ENCODE results near the gene OR10AD1. TPM values are rescaled to one million over a fixed set of nuclear protein-coding genes. Genes with fewer than 3 reads are reported as not detected.

Gene OR10AD1
- total RNA-seq, 2 experiments from 2014 or later, result not detected

DNA sequence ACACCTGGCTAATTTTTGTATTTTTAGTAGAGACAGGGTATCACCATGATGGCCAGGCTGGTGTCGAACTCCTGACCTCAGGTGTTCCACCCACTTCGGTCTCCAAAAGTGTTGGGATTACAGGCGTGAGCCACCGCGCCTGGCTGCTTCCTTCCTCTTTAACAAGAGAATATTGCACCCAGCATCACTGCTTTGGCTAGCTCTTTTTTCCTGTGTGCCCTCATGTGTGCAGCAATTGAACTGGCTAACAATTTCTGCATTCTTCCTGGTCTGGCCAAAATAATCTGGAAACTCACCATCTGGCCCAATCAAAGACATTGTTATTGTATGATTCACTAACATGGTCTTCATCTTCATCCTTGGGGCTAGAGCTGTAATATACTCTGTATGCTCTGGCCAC is 43.0 kb downstream of the OR10AD1 start:
- Histone ChIP-seq H3K4me3 (ENCODE audit: low read length) (no peak overlapping the region), H3K36me3 (ENCODE audit: insufficient read depth, low read length) (no peaks in the 10 kb centered on the region), H3K4me1 (ENCODE audit: insufficient read depth, low read length) (peaks cover 25% of the 10 kb centered on the region), H3K27ac (ENCODE audit: low read depth in 1 of 2, low read length in 2 of 2) (no peak overlapping the region), H3K27me3 (ENCODE audit: control insufficient read depth in 1 of 2, insufficient read depth in 2 of 2, low read length in 2 of 2) (no peaks in the 10 kb centered on the region), H3K9me3 (ENCODE audit: control insufficient read depth in 1 of 2, insufficient read depth in 1 of 2, low read length in 2 of 2) (no peaks in the 10 kb centered on the region)
- Mint-ChIP-seq H3K4me1 (ENCODE audit: low read depth) (peaks cover 46% of the 10 kb centered on the region), H3K9me3 (no peaks in the 10 kb centered on the region), H3K27me3 (peaks cover 8% of the 10 kb centered on the region), H3K36me3 (ENCODE audit: low read depth) (peaks cover 6% of the 10 kb centered on the region), H3K4me3 (no peak overlapping the region), H3K27ac (peak overlapping the region; percentile 7)
- DNase-seq (no peak), ATAC-seq (ENCODE audit: poor library complexity) (no peak)
- POLR2A ChIA-PET, result interaction anchor here (0.6 to 1.1 kb wide), 3 partner anchors 23 to 1860 kb away, joined by 3 read pairs; partner anchors contain the start of gene CCDC184
- CTCF ChIA-PET, result interaction anchor here (0.8 kb wide), 1 partner anchor 23 kb away, joined by 3 read pairs; the partner anchor contains the start of gene CCDC184
- intact Hi-C loops (cut with DNase I, micrococcal nuclease), result no loop called here
- no peak for TF ChIP-seq CTCF (IDR thresholded peaks at IDR 0.05)

DNA sequence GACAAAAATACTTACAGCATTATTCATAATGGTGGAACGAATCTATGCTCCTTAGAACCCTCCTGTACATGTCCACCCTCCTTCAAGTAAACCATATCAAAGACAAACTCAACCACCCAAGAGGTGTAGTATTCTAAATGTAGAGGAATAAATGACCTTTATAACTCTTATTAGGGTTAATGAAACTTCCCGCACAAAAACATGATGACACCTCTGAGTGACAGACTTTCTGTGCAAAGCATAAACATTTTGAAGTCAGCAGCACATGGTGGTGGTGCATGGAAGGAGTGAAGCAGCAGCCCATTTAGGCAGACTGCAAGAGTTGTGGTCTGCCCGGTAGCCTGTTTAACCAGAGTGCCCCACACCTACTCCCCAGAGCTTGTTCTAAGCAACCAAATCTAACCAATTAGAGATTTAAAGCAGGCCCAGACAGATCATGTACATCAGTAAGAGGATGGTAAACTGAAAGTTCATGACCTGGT is 45.2 kb downstream of the OR10AD1 start:
- Mint-ChIP-seq H3K9me3 (no peaks in the 10 kb centered on the region), H3K27ac (peak overlapping the region; percentile 99), H3K27me3 (no peaks in the 10 kb centered on the region), H3K4me3 (peak overlapping the region; percentile 97), H3K4me1 (ENCODE audit: low read depth) (peaks cover 61% of the 10 kb centered on the region), H3K36me3 (ENCODE audit: low read depth) (peaks cover 18% of the 10 kb centered on the region)
- Histone ChIP-seq H3K27me3 (ENCODE audit: control insufficient read depth in 1 of 2, insufficient read depth in 2 of 2, low read length in 2 of 2) (no peaks in the 10 kb centered on the region), H3K4me1 (ENCODE audit: insufficient read depth, low read length) (peaks cover 25% of the 10 kb centered on the region), H3K9me3 (ENCODE audit: control insufficient read depth in 1 of 2, insufficient read depth in 1 of 2, low read length in 2 of 2) (no peaks in the 10 kb centered on the region), H3K27ac (ENCODE audit: low read depth in 1 of 2, low read length in 2 of 2) (peak overlapping the region; percentile 78 to 89), H3K36me3 (ENCODE audit: insufficient read depth, low read length) (peaks cover 9% of the 10 kb centered on the region), H3K4me3 (ENCODE audit: low read length) (peak overlapping the region; percentile 97)
- POLR2A ChIA-PET, result interaction anchor here (0.6 to 3.1 kb wide), 14 partner anchors 14 to 414 kb away, joined by 3 to 67 read pairs (median 4); partner anchors contain the start of genes CCDC184, PFKM, SENP1 and TMEM106C
- DNase-seq (peak in 2 of 14 experiments; percentile 4 to 30), ATAC-seq (ENCODE audit: poor library complexity) (no peak)
- intact Hi-C loops (cut with DNase I, micrococcal nuclease), result loop anchor here (1.0 to 5.0 kb wide), 6 partner anchors 7 to 524 kb away; partner anchors contain the start of genes SENP1 (in 2 of the 2) and KANSL2 (in 1 of the 2)
- CTCF ChIA-PET, result interaction anchor here (0.6 to 2.9 kb wide), 14 partner anchors 10 to 603 kb away, joined by 3 to 14 read pairs (median 6); partner anchors contain the start of genes CCDC184, SENP1 and TMEM106C
- no peak for TF ChIP-seq CTCF (IDR thresholded peaks at IDR 0.05)

- CTCF ChIA-PET, result interaction anchor here (0.6 to 2.9 kb wide), 16 partner anchors 9 to 1032 kb away, joined by 3 to 14 read pairs (median 5); partner anchors contain the start of genes CCDC184, SENP1 and TMEM106C
- peak; percentile 87 for ATAC-seq (ENCODE audit: poor library complexity)
- H3K9me3 Mint-ChIP-seq, result no peaks in the 10 kb centered on the region
- POLR2A ChIA-PET, result interaction anchor here (0.6 to 3.1 kb wide), 16 partner anchors 21 to 413 kb away, joined by 3 to 67 read pairs (median 4); partner anchors contain the start of genes CCDC184, PFKM, SENP1 and TMEM106C
- H3K27me3 Mint-ChIP-seq, result no peaks in the 10 kb centered on the region
- H3K36me3 ChIP-seq (ENCODE audit: insufficient read depth, low read length), result peaks cover 16% of the 10 kb centered on the region
- intact Hi-C loops (cut with DNase I, micrococcal nuclease), result loop anchor here (1.0 to 5.0 kb wide), 6 partner anchors 8 to 525 kb away; partner anchors contain the start of genes SENP1 (in 2 of the 2) and KANSL2 (in 1 of the 2)
- H3K4me1 ChIP-seq (ENCODE audit: insufficient read depth, low read length), result peaks cover 25% of the 10 kb centered on the region
- peaks cover 63% of the 10 kb centered on the region for H3K4me1 Mint-ChIP-seq (ENCODE audit: low read depth)
- peak within 1 kb of the TSS; percentile 97 for H3K4me3 Mint-ChIP-seq
- H3K36me3 Mint-ChIP-seq (ENCODE audit: low read depth), result peaks cover 25% of the 10 kb centered on the region
- peak within 1 kb of the TSS; percentile 97 for H3K4me3 ChIP-seq (ENCODE audit: low read length)
- peak; percentile 98 to 100 (median 99) for DNase-seq
- TF ChIP-seq CTCF (IDR thresholded peaks at IDR 0.05), result peak; percentile 48
- H3K27me3 ChIP-seq (ENCODE audit: control insufficient read depth in 1 of 2, insufficient read depth in 2 of 2, low read length in 2 of 2), result no peaks in the 10 kb centered on the region
- H3K27ac ChIP-seq (ENCODE audit: low read depth in 1 of 2, low read length in 2 of 2), result peak within 1 kb of the TSS; percentile 78 to 89
- H3K27ac Mint-ChIP-seq, result peak within 1 kb of the TSS; percentile 99
- no peaks in the 10 kb centered on the region for H3K9me3 ChIP-seq (ENCODE audit: control insufficient read depth in 1 of 2, insufficient read depth in 1 of 2, low read length in 2 of 2)
These were observed 45.8 kb downstream of the OR10AD1 start, which contains the start of gene ASB8 for GRCh38 chr12:48157018-48157888. TSS of gene ASB8 (minus strand) at chr12:48157515. CDS start at chr12:48153496, 4,019 bp downstream.

Data from CD4-positive, alpha-beta T cell (primary cell).